Effector CD4-positive, alpha-beta T cell (primary cell): ENCODE data around the gene SMARCA2.

Experiments used
- DNase-seq: peaks from one replicate; pipeline ENCODE4 v3.0.0-alpha.2; 2020
- total RNA-seq: gene quantifications from one replicate; lab custom pipeline; 2026; lab: John Stamatoyannopoulos, UW

Gene SMARCA2
- 432 reads per million, percentile 97 among the genes with 10 or more reads in this experiment for total RNA-seq

DNA sequence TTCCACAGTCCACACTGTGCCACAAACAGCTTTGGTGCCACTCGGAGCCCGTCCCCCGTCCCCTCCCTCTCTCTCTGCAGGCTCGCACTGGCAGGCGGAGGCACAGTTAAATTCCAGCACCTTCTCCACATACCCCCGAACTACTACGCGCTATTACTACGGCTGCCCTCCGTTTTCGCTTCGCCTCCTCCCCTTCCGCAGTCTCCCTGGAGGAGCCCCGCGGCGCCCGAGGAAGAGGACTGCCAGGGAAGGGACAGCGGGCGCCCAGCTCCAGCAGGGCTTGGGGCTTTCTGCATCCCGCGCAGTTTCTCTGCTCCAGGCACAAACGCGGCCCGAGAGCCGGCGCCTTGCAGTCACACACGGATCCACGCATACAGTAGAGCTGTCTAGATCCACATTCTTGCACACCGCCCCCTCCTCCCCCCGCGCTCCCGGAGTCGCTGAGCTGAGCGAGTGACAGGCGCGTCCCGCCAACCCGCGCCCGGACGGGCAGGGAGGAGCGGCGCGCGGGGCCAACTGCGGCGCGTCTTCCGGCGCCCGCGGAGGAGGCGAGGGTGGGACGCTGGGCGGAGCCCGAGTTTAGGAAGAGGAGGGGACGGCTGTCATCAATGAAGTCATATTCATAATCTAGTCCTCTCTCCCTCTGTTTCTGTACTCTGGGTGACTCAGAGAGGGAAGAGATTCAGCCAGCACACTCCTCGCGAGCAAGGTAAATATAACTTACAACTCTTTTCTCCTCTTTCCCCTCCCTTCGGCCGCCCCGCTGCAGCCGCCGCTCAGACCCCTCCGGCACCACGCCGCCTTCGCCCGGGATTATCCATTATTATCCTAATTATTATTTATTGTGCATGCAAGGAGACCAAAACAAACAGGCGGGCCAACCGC is at the start of gene SMARCA2:
Gene SMARCA2 (plus strand): TSS at position 652 of the 885 bp plus-strand sequence. CDS start 13,676 bp downstream, outside the sequence.
- peak; percentile 98 for DNase-seq

DNA sequence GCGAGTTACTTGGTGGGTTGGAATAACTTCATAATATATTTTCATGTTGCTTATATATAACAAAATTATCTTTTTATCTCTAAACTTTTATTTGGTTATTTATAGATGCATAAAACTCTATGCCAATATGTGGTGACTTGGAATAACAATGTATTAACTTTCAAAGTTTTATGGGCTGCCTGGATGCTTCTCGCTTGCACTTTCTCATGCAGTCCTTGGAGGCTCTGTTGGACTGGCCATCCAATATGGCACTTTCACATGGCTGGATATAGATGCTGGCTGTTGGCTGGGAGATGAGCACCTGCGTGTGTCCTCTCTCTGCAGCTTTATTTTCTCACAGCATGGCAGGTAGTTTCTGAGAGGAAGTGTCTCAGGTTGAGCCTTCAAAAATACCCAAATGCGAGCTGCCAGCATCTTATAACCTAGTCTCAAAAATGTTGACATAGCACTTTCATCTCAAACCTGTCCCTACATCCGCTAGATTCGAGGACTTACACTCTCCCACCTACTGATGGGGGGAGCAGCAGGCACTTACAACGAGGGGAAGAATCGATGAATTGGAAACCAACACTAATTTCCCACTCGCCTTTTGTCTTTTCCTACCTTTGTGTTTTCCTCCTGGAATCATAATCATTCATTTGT is 48.3 kb upstream of the SMARCA2 start:
- DNase-seq = no peak

DNA sequence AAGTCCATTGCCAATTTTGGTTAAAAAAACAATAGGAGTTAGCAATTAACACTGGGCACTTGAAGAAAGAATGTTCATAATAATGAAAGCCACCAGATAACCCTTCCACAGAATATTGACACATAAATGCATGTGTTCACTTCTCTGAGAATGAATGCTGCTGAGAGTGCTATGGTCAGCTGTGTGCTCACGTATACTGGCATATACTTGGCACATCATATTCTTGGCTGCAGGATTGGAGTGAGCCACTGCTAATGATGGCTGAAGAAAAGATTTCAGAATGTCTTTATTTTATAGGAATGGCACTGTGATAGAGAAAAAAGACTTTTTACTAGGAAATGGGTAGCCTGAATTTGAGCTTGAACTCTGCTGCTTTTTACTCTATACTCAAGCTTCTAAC is 46.0 kb upstream of the SMARCA2 start:
- no peak for DNase-seq

DNA sequence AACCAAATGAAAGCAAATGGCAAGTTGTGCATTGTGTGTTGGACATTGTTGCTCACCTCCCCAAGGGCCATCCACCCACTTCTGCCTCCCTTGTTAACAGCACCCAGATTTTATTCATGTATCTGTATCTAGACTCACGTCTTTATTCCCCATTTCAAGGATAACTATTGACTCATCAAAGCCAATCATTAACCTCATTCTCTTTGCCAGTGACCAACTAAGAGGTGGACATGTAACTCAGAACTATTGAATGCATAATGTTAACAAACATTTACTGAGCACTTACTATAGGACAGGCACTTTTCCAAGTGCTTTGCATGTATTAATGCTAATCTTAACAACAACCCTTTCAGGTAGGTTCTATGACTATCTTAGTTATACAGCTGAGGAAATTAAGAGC is 45.2 kb upstream of the SMARCA2 start:
- no peak for DNase-seq

DNA sequence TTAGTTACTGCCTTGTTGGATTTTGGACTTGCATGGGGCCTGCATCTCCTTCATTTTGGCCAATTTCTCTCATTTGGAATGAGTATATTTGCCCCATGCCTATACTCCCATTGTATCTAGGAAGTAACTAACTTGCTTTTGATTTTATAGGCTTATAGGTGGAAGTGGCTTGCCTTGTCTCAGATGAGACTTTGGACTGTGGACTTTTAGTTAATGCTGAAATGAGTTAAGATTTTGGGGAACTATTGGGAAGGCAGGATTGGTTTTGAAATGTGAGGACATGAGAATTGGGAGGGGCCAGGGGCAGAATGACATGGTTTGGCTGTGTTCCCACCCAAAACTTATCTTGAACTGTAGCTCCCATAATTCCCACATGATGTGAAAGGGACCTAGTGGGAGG is 42.5 kb upstream of the SMARCA2 start:
- DNase-seq = no peak

DNA sequence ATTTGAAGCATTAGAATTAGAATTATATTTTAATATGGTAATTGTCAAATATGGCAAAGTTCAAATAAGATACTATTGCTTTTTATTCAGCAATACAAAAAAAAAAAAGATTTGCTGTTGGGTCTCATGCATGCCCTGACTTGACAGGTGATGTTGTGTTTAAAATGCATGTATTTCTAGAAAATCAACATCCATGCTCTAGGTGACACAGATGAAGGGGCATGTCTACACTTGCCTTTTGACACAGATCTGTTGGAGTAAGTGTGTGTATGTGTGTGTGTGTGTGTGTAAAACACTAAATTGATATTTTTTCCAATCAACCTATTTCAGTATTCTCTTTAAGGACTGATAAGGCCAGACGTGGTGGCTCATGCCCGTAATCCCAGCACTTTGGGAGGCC is 38.1 kb upstream of the SMARCA2 start:
- DNase-seq = no peak

DNA sequence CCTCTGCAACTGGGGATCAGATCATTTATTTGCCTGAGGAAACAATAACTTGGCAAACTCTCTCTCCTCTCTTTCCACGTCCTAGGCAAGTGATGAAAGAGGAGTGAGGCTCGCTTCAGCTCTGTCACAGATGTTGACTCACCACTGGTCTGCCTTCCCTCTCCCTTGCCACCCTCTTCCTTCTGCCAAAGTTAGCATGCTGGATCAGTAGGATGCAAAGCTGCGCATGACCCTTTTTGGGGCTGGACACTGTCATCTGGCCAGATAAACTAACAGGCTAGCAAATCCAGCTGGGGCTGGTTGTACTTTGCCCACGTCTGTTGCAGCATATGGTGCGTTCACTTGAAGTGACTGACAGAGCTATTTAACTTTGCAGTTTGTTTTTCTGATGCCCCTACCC is 36.2 kb upstream of the SMARCA2 start:
- no peak for DNase-seq

DNA sequence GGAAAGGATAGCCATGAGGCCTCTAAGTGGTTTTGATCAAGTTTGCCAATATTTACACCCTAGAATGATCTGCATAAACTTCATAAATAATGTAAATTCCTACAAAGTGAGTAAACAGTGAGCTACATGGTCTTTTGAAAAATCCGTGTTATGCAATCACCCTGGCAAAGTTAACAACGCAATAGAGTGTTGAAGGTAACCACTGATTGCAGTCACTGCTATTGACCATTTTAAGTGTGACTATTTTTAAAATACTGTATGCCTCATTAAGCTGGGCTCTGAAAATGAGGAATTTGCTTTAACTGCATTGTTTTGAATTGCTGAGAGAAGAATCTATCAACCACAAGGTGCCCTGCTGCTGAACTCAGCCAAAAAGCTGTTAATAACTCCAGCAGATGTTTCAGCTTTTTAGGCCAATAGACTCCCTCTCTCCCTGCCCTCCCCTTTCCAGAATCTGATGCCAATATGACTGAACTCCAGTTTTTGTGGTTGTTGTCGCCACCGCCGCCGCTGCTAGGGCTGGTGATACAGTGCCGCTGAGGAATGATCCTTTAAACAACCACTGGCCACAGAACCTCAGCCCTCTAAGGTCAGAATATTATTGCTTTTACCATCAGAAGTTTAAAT is 35.3 kb upstream of the SMARCA2 start:
- no peak for DNase-seq

DNA sequence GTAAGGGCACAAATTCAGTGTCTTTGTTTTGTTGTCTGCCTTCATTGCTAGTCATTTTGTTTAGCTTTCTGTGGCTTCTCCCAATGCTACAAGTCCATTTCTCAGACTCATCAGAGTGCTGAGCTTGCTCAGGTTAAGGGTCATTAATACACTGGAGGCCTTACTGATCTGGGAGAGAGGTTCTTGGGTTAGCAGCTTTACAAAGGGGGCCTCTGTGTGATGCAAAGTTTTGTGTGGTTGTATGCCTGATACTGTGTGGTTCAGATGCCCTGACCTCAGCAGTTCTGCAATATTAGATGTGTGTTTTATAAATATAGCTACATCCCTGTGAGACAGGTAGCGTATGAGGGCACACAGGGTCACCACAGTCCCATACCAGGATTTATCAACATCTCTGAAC is 34.8 kb upstream of the SMARCA2 start:
- DNase-seq = no peak

DNA sequence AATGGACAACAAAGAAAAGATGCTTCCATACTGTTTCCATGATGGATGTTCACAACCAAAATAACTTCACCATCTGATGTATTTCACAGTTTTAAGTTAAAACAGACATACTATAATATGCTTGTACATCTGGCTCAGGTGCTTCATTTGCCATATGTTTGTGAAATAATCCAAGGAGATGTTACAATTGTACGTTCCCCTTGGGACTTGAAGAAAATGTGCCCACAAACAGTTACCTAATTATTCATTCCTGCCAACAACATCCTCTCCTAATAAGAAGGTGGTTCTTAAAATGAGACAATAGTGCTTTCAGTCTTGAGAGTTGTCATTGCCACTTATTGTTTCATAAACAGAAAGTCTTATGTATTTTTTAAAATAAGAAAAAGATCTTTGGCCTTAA is 33.1 kb upstream of the SMARCA2 start:
- no peak for DNase-seq

DNA sequence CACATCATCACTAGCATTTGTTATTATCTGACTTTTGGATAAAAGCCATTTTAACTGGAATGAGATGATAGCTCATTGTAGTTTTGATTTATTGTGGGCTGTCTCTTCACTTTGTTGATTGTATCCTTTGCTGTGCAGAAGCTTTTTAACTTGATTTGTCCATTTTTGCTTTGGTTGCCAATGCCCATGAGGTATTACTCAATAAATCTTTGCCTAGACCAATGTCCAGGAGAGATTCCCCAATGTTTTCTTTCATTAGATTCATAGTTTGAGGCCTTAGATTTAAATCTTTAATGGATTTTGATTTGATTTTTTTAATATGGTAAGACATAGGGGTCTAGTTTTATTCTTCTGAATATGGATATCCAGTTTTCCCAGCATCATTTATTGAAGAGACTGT is 28.8 kb upstream of the SMARCA2 start:
- no peak for DNase-seq

DNA sequence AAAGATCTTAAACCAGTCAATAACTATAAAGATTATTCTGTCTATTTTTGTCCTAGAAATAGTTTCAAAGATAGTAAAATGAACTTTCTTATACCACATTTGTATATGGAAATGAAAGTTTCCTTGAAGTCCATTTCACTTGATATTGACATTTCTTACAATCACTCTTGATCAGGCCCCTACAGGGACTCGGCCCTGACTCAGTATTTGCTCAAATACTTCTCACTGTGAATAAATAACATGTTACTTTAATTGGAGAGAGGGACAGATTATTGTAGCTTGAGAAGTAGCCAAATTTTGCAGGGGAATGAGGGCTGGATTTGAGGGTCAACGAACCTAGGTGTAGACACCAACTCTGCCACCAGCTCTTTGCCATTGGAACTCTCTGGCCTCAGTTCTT is 25.6 kb upstream of the SMARCA2 start:
- no peak for DNase-seq

DNA sequence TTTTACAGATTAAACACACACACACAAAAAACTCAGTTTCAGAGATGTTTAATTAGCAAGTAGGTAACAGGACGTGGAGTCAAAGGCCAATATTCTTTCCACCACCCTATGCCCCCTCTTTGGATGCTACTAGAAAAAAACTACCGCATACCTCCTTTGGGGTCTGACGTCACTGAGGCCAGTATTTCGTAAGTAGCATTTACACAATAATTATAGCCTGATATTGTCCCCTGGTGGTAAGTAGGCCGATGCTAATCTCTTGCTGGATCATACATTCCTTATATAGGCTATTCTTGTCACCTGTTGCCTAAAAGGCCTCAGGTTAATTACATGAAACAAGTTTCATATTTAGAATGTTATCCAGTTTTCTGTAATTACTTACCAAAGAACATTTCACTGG is 21.0 kb upstream of the SMARCA2 start:
- no peak for DNase-seq

DNA sequence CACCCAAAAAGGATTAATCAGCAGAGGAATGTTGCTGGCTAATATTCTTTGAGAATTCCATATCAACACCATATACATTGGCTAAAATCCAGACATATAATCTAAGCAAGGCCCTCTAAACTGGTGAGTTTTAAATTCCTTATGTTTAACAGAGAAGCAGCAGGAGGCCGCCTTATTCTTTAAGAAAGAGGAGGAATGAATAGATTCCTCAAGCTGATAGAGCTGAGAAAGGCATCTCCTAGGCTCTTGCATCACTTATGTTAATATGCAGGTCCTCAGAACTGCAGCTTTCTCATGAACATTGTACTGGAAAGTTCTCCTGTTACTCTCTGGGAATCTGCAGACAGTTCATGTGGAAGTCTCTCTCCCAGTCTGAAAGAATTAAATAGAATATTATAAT is 20.1 kb upstream of the SMARCA2 start:
- DNase-seq = no peak

DNA sequence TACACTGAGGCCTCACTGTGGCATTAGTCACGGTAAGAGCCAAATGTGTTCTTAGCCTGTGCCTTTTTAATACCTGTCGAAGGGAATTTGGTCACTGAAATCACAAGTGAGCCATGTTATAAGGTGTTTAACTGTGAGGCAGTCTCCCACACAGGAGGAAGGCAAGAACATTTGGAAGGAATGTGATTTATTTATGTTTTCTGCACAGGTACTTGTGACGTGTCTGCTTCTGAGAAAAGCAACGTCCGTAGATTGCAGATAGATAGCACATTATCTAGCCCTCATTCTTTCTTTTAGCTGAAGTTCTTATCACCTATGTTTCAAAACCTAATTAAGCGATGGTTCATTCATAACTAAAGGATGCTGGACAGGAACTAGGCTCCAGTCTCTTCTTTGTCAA is 19.0 kb upstream of the SMARCA2 start:
- DNase-seq = no peak

DNA sequence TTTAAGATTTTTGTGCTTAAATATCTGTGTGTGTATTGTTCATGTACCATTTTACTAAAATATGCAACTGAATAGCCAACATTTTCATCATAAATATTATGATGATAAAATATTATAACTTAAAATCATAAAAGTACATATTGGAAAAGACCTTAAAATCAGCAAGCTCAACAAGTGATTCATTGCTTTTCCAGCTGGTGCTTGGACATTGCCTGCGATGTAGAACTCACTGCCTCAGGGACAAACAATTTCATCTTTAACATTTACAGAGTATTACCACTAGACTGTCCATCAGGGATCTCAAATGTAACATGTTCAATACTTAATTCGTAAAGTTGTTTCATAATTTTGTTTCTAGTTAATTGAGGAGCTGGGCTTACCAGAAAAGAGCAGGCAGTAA is 17.5 kb upstream of the SMARCA2 start:
- no peak for DNase-seq

DNA sequence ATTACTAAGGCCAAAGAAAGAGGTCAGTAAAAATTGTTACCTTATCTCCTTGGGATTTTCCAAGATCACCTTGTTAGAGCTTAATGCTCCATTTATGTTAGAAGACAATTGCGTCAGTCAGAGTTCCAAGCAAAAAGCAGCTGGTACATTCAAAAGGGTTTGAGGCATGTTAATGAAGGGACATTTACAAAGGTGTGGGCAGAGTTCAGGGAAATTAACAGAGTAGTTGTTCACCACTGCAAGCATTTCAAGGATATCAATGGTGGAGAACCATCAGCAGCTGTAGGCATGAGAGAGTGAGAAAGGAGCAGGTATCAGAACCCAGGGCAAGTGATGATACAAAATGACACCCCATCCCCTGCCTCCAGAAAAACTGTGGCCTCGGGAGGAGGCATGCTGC is 17.0 kb upstream of the SMARCA2 start:
- DNase-seq = no peak

DNA sequence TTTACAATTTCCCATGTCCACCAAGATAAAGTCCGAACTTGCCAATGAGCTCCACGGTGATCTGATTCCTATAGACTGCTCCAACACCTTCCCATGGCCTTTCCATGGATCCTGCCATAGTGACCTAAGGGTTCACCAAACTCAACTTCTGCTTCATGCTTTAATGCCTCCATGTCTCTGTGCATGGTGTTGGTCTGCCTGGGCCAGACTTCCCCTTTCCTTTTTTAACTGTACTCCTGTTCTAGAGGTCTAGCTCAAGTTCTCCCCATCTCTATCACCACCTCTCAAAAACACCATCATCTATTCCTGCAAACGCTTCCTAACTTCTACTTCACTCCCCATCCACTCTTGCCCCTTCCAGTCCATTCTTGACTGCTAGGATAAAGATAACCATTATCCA is 14.8 kb upstream of the SMARCA2 start:
- DNase-seq = no peak

DNA sequence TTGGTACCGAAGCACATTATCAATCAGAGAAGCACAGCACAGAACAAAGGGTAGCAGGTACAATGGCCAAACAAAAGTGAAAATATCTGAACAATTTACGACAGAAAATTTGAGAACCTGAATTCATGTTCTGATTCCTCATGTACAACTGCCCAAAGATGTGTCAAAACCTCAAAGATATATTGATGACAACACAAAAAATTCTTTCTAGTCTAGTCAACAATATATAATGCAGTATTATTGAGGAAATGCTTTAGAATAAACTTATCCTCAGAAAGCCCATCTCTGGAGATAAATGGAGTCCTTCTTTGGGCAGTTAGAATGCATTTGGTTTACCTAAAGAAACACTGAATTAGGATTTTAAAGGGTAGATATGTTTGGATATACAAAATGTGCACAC is 6.8 kb upstream of the SMARCA2 start:
- DNase-seq = no peak

DNA sequence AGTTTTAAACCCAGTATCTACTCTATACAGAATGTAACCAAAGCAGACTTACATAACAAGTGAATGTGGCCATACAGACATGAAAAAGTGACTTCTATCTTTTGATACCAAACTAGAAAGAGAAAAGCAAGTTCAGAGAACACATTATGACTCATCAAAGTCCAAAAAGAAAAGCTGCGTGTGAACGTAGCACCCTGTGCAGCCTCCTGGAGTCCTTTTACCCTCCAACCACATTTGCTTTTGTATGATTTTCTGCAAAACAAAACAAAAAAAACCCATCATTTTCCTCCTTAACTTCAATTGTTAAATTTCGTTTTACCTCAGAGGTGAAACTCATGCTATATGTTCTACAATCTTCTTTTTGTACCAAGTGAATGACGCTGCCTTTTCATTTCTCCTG is 2.8 kb upstream of the SMARCA2 start:
- DNase-seq = no peak

DNA sequence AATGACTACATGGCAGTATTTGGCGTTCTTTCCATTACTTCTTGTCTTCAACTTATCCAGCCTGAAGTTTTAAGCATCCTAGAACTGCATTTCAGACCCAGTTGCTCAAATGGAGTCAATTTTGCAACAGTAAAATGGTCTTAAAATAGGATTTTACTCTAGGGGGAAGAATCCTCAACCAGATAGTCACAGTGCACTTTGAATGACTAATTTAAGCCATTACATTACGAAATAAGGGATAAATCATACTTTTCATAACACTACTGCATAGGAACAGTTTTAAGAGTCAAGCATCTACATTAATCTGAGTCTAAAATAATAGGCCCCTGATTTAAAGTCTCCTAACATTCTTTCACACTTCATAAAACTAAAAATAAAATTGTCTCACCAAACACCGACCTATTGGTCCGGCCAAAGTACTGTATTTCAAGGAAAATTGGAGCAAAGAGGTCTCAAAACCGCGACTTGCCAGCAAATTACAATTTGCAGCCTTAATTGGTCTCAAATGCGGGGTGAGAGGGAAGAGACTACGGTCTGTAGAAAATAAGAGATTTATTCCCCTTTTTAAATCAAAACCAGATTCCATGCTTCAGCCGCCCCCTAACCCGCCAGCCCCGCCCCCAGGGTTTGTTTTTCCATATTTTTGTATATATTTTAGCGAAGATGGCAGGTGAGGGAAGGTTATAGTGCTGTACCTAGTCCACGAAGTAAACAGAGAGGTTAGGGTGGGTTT is 1.2 kb upstream of the SMARCA2 start:
- DNase-seq = no peak

DNA sequence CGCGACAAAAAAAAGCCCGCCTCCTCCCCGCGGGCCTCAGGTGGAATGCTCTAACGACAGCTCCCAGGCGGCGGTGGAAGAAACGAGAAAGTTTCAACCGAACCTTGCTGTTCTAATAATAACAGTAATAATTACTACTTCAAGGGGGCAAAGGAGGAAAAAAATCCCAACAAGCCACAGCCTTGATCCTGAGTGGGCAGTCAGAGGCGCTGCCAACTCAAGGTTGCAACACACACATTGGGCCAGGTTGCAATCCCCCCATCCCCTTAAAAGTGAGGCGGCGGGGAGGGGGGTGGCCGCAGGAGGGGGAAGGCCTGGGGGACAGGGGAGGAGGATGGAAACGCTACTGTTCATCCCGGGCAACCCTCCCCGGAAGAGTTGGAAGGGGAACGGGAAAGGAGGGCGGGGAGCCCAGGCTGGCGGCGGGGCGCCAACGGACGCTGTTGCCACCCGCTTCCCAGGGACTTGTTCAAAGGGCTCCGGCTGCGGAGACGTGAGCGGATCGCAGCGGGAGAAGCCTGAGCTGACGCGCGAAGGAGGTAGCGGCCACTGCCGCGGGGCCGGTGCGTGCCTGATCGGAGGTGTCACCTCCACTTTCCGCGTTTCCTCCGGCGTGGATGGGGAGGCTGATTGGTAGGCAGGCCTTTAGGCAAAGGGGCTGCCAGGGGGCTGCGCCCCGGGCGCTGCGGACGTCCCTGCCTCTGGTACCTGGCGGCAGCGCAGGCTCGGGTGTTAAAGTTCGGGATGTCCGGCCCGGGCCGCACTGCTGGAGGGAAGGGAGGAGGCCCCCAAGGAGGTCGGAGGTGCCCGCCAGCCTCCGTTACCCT is 647 bp downstream of the SMARCA2 start:
- peak; percentile 36 for DNase-seq
